Vagina (tissue), 2 donors: ENCODE data around the gene EYA4.

Experiments
- POLR2AphosphoS5 ChIP-seq, 2 donors: sonication (generic); formaldehyde crosslinking; IDR thresholded peaks; one replicate each; pipeline ENCODE4 v1.9.0; 2017; ENCODE audit warnings: antibody characterized with exemption in 2 of 2, mild to moderate bottlenecking in 2 of 2, low read depth in 1 of 2; ENCODE audit not compliant: insufficient read depth in 1 of 2
- TF ChIP-seq, protein P1 (sequence below), 3 experiments: fragments of 450-650 bp in 2 of 3; fragments of 200-600 bp in 1 of 3; sonication (generic) in 1 of 3; IDR thresholded peaks; one replicate each; pipeline ENCODE4 v1.5.1; 2017 to 2019; ENCODE audit warnings: antibody characterized with exemption in 3 of 3, mild to moderate bottlenecking in 2 of 3, moderate library complexity in 2 of 3

DNA sequence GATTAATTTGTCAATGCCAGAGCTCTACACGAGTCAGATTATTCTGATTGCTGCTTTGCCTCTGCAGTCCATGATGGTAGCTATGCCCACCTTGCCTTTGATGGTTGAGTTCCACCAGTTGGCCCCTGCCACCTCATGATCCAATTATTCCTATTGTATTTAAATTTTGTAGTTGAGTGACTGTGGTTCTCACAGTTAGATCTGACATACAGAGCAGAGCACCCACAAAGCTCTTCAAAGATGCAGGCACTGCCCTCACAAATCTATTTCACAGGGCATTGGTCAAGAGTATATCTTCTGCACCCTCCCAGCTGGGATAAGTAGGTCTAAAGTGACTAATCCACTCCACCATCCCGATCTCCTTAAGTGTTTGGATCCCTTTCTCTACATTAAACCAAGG lies 318.8 kb downstream of the EYA4 start:
- TF ChIP-seq, protein P1, sequence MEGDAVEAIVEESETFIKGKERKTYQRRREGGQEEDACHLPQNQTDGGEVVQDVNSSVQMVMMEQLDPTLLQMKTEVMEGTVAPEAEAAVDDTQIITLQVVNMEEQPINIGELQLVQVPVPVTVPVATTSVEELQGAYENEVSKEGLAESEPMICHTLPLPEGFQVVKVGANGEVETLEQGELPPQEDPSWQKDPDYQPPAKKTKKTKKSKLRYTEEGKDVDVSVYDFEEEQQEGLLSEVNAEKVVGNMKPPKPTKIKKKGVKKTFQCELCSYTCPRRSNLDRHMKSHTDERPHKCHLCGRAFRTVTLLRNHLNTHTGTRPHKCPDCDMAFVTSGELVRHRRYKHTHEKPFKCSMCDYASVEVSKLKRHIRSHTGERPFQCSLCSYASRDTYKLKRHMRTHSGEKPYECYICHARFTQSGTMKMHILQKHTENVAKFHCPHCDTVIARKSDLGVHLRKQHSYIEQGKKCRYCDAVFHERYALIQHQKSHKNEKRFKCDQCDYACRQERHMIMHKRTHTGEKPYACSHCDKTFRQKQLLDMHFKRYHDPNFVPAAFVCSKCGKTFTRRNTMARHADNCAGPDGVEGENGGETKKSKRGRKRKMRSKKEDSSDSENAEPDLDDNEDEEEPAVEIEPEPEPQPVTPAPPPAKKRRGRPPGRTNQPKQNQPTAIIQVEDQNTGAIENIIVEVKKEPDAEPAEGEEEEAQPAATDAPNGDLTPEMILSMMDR (IDR thresholded peaks at IDR 0.05), result no peak
- no peak for TF ChIP-seq POLR2AphosphoS5 (IDR thresholded peaks at IDR 0.05; ENCODE audit: insufficient read depth in 1 of 2, low read depth in 1 of 2)
